ENCODE results near the gene STK32C.

Gene STK32C

GRCh38 chr10:132293201-132293812 is 14.4 kb downstream of the STK32C start:
- no peak for TF ChIP-seq CTCF (IDR thresholded peaks at IDR 0.05; ENCODE audit: extremely low read depth, insufficient read depth, missing control alignments)
- in situ Hi-C loops (cut with MboI; ENCODE audit: low pct_unique_long_range_greater_than_20kb, low sequenced_read_pairs, unreplicated experiment), result no loop called here
- no peak for DNase-seq (ENCODE audit: low spot score)

- in situ Hi-C loops (cut with MboI; ENCODE audit: low pct_unique_long_range_greater_than_20kb, low sequenced_read_pairs, unreplicated experiment), result no loop called here
- no peak for TF ChIP-seq CTCF (IDR thresholded peaks at IDR 0.05; ENCODE audit: extremely low read depth, insufficient read depth, missing control alignments)
- DNase-seq (ENCODE audit: low spot score), result no peak
Measured at GRCh38 chr10:132292287-132293200, 15.2 kb downstream of the STK32C start.

- in situ Hi-C loops (cut with MboI; ENCODE audit: low pct_unique_long_range_greater_than_20kb, low sequenced_read_pairs, unreplicated experiment), result no loop called here
- no peak for TF ChIP-seq CTCF (IDR thresholded peaks at IDR 0.05; ENCODE audit: extremely low read depth, insufficient read depth, missing control alignments)
- no peak for DNase-seq (ENCODE audit: low spot score)
Measured at GRCh38 chr10:132291826-132292225, 15.9 kb downstream of the STK32C start.

GRCh38 chr10:132290631-132291030 is 17.1 kb downstream of the STK32C start:
- TF ChIP-seq CTCF (IDR thresholded peaks at IDR 0.05; ENCODE audit: extremely low read depth, insufficient read depth, missing control alignments), result no peak
- in situ Hi-C loops (cut with MboI; ENCODE audit: low pct_unique_long_range_greater_than_20kb, low sequenced_read_pairs, unreplicated experiment), result no loop called here
- no peak for DNase-seq (ENCODE audit: low spot score)

- in situ Hi-C loops (cut with MboI; ENCODE audit: low pct_unique_long_range_greater_than_20kb, low sequenced_read_pairs, unreplicated experiment), result no loop called here
- no peak for TF ChIP-seq CTCF (IDR thresholded peaks at IDR 0.05; ENCODE audit: extremely low read depth, insufficient read depth, missing control alignments)
- no peak for DNase-seq (ENCODE audit: low spot score)
Measured at GRCh38 chr10:132289439-132289838, 18.3 kb downstream of the STK32C start.

- TF ChIP-seq CTCF (IDR thresholded peaks at IDR 0.05; ENCODE audit: extremely low read depth, insufficient read depth, missing control alignments), result no peak
- in situ Hi-C loops (cut with MboI; ENCODE audit: low pct_unique_long_range_greater_than_20kb, low sequenced_read_pairs, unreplicated experiment), result no loop called here
- DNase-seq (ENCODE audit: low spot score), result no peak
Measured at GRCh38 chr10:132283604-132284382, 24.0 kb downstream of the STK32C start.

All from GM13977 (cell line).